Muscle layer of colon (tissue), 2 donors: Measurements from ENCODE around the gene JAK3.

Experiments used
- H3K27ac ChIP-seq: one replicate; pipeline ENCODE4 v1.7.0; 2013; ENCODE audit warnings: low read depth, mild to moderate bottlenecking, low read length, moderate library complexity
- H3K27me3 ChIP-seq, 2 donors: one replicate each; pipeline ENCODE4 v1.7.0; 2013; ENCODE audit warnings: low read length in 2 of 2, mild to moderate bottlenecking in 2 of 2; ENCODE audit not compliant: insufficient read depth in 2 of 2, control insufficient read depth in 1 of 2
- H3K36me3 ChIP-seq: one replicate; pipeline ENCODE4 v1.7.0; 2013; ENCODE audit warnings: mild to moderate bottlenecking, low read length; ENCODE audit not compliant: insufficient read depth
- H3K4me1 ChIP-seq: one replicate; pipeline ENCODE4 v1.7.0; 2013; ENCODE audit warnings: mild to moderate bottlenecking, low read length; ENCODE audit not compliant: insufficient read depth
- H3K4me3 ChIP-seq, 2 donors: one replicate each; pipeline ENCODE4 v1.7.0; 2013; ENCODE audit warnings: low read length in 2 of 2, low read depth in 1 of 2, mild to moderate bottlenecking in 1 of 2, moderate library complexity in 1 of 2
- H3K9ac ChIP-seq: one replicate; pipeline ENCODE4 v1.7.0; 2013; ENCODE audit warnings: low read length
- H3K9me3 ChIP-seq: one replicate; pipeline ENCODE4 v1.7.0; 2013; ENCODE audit warnings: mild to moderate bottlenecking, low read length
- donor health status: abdominal sarcoma.
- donor health status: Adenocarcinoma of cecum.

Gene JAK3

GRCh38 chr19:17834350-17835181, 13.2 kb downstream of the JAK3 start:
- peaks cover 0 to 34% of the 10 kb centered on the region in 2 donors for H3K27me3 ChIP-seq
- no peak overlapping the region for H3K4me3 ChIP-seq
- no peaks in the 10 kb centered on the region for H3K36me3 ChIP-seq
- H3K9me3 ChIP-seq = no peaks in the 10 kb centered on the region
- H3K4me1 ChIP-seq = no peaks in the 10 kb centered on the region
- H3K27ac ChIP-seq = no peak overlapping the region
- H3K9ac ChIP-seq = no peak overlapping the region

DNA sequence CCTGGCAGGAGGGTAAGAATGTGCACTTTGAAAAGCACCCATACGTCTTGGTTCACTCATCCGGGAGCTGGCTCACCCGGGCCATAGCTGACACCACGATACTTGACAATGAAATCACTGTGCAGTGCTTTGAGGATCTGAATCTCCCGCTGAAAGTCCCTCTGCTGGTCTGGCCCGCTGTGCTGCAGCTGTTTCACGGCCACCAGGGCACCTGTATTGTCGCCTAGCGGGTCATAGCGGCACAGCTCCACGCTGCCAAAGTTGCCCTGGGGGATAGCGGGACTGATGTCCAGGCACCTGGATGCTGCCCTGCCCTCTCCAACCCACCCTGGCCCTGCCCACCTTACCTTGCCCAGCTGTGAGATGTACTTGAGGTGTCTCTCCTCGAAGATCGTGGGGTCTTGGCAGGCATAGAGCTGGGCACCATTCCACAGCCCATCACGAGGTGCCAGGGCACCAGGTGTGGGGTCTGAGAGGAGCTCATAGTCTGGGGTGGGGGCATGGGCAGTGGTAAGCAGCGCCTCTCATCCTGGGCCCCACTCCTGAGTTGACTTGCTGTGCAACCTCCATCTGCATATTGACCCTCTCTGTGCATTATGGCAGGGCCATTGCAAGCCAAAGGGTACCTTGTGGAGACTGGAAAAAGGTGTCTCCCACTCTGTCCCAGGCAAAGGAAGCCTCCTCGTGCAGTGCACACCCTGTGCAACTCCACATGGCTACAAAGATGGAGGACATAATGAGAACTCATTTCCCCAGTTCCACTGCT, 15.2 kb downstream of the JAK3 start:
- no peak overlapping the region for H3K4me3 ChIP-seq
- no peaks in the 10 kb centered on the region for H3K4me1 ChIP-seq
- H3K9ac ChIP-seq = no peak overlapping the region
- no peaks in the 10 kb centered on the region for H3K36me3 ChIP-seq
- no peak overlapping the region for H3K27ac ChIP-seq
- H3K9me3 ChIP-seq = no peaks in the 10 kb centered on the region
- peaks cover 0 to 31% of the 10 kb centered on the region in 2 donors for H3K27me3 ChIP-seq

- Histone ChIP-seq H3K4me3 (no peak overlapping the region), H3K9me3 (no peaks in the 10 kb centered on the region), H3K36me3 (no peaks in the 10 kb centered on the region), H3K27me3 (peaks cover 0 to 31% of the 10 kb centered on the region in 2 donors), H3K4me1 (no peaks in the 10 kb centered on the region), H3K27ac (no peak overlapping the region), H3K9ac (no peak overlapping the region)
Observed at GRCh38 chr19:17831419-17831888, 16.3 kb downstream of the JAK3 start.

DNA sequence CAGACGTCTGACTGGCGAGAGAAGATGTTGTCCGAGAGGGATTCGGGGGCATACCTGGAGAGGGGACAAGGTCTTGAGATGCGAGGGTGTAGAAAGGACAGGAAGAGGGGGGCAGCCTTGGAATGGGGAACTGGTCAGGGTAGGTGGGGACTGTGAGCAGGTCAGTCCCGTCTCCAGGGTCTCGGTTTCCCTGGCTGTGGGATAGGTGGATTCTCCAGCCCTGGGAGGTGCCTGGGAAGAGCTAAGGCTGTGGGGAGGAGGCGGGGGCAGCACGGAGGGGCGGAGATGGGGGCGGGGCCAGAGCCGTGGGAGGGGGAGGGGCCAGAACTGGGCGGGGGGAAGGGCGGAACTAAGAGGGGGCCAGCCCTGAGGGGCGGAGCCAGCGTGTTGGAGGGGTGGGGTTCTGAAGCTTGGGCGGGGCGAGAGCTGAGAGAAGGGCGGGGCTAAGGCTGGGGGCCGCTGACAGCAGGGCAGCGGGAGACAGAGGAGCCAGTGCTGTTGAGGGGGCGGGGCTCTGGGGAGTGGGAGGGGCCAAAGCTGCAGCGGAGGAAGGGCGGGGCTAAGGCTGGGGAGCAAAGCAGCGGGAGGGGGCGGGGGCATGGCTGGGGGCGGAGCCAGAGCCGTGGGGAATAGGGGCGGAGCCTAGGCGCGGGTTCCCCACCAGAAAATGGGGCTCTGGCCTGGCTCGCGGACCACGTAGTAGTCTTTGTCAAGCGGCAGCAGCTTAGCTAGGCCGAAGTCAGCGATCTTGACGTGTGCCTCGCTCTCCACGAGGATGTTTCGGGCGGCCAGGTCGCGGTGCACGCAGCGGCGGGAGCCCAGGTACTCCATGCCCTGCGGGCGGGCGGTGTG, 17.0 kb downstream of the JAK3 start:
- Histone ChIP-seq H3K4me3 (peak overlapping the region in 1 of 2 donors; percentile 38), H3K9me3 (no peaks in the 10 kb centered on the region), H3K27ac (no peak overlapping the region), H3K27me3 (peaks cover 0 to 31% of the 10 kb centered on the region in 2 donors), H3K9ac (no peak overlapping the region), H3K4me1 (no peaks in the 10 kb centered on the region), H3K36me3 (no peaks in the 10 kb centered on the region)

- peaks cover 0 to 31% of the 10 kb centered on the region in 2 donors for H3K27me3 ChIP-seq
- no peaks in the 10 kb centered on the region for H3K36me3 ChIP-seq
- no peak overlapping the region for H3K27ac ChIP-seq
- no peak overlapping the region for H3K9ac ChIP-seq
- H3K4me3 ChIP-seq = peak overlapping the region in 1 of 2 donors; percentile 38
- no peaks in the 10 kb centered on the region for H3K4me1 ChIP-seq
- H3K9me3 ChIP-seq = no peaks in the 10 kb centered on the region
Observed at GRCh38 chr19:17829855-17830566, 17.8 kb downstream of the JAK3 start.

DNA sequence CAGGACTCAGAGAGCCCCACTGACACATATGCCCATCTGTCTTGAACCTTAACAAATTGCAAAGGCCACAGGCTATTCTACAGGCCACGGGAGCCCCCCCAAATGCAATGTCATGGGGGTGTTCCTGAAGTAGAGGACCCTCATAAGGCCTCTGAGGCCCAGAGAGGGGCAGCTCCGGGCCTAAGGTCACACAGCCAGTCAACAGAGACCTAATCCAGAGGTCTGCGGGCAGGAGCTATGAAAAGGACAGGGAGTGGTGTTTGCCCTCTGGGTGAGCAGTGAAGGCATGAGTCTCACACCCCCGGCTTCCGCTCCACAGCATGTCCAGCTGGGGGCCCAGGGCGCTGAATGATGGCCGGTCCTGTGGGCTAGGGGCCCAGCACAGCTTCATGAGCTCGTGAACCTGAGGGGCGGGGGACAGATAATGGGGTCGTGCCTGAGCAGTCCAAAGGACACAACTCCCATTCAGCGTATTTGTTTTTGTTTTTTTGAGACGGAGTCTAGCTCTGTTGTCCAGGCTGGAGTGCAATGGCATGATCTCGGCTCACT, 21.2 kb downstream of the JAK3 start:
- Histone ChIP-seq H3K9ac (no peak overlapping the region), H3K4me3 (no peak overlapping the region), H3K36me3 (no peaks in the 10 kb centered on the region), H3K9me3 (no peaks in the 10 kb centered on the region), H3K27ac (no peak overlapping the region), H3K4me1 (no peaks in the 10 kb centered on the region), H3K27me3 (peaks cover 0 to 22% of the 10 kb centered on the region in 2 donors)

GRCh38 chr19:17824339-17824738, 23.4 kb downstream of the JAK3 start:
- no peaks in the 10 kb centered on the region for H3K36me3 ChIP-seq
- H3K27ac ChIP-seq = no peak overlapping the region
- peaks cover 0 to 6% of the 10 kb centered on the region in 2 donors for H3K27me3 ChIP-seq
- no peak overlapping the region for H3K9ac ChIP-seq
- no peaks in the 10 kb centered on the region for H3K4me1 ChIP-seq
- no peak overlapping the region for H3K4me3 ChIP-seq
- no peaks in the 10 kb centered on the region for H3K9me3 ChIP-seq

DNA sequence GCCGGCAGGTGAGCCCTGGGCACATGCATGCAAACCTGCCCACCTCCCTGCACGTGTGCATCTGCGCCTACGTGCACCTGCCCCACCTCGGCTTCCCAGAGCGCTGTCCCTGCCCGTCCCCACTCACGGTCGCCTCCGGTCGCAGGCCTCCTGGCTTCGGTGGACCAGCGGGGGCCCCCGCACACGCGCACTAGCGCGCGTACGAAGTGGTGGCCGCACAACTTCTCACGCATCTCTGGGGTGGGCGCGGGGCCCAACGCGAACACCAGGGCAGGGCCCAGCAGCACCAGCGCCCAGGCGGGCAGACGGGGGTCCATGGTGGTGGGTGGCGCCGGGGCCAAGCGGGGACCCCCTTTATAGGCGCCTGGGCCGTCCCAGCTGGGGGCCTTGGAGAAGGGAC, 26.6 kb downstream of the JAK3 start, which contains the start of gene INSL3:
INSL3 (minus strand) TSS at position 330 of the 400 bp plus-strand sequence; CDS start at position 317, 13 bp downstream.
- Histone ChIP-seq H3K9me3 (no peaks in the 10 kb centered on the region), H3K4me1 (no peaks in the 10 kb centered on the region), H3K9ac (no peak within 1 kb of the TSS), H3K36me3 (no peaks in the 10 kb centered on the region), H3K27ac (no peak within 1 kb of the TSS), H3K4me3 (no peak within 1 kb of the TSS), H3K27me3 (peaks cover 0 to 6% of the 10 kb centered on the region in 2 donors)

GRCh38 chr19:17817668-17818363, 30.0 kb downstream of the JAK3 start:
- no peaks in the 10 kb centered on the region for H3K36me3 ChIP-seq
- H3K9ac ChIP-seq = no peak overlapping the region
- H3K27ac ChIP-seq = no peak overlapping the region
- H3K4me1 ChIP-seq = no peaks in the 10 kb centered on the region
- H3K9me3 ChIP-seq = no peaks in the 10 kb centered on the region
- H3K4me3 ChIP-seq = no peak overlapping the region
- no peaks in the 10 kb centered on the region for H3K27me3 ChIP-seq

- Histone ChIP-seq H3K4me1 (no peaks in the 10 kb centered on the region), H3K9ac (no peak overlapping the region)
Observed at GRCh38 chr19:17812099-17812498, 35.7 kb downstream of the JAK3 start.

More at GRCh38 chr19:17812099-17812498, 35.7 kb downstream of the JAK3 start:
- H3K4me3 ChIP-seq = no peak overlapping the region
- H3K9me3 ChIP-seq = no peaks in the 10 kb centered on the region
- H3K27ac ChIP-seq = no peak overlapping the region
- no peaks in the 10 kb centered on the region for H3K27me3 ChIP-seq
- no peaks in the 10 kb centered on the region for H3K36me3 ChIP-seq
